Endodermal cell (in vitro differentiated cells): ENCODE measurements around the gene CAPN2. TPM values are rescaled to one million over a fixed set of nuclear protein-coding genes. Genes with fewer than 3 reads are reported as not detected.

Experiments used
- DNase-seq: peaks from one replicate; pipeline ENCODE4 v3.0.0-alpha.2; 2017
- H3K27ac ChIP-seq: 2 replicates; pipeline ENCODE4 v1.5.1; 2013; ENCODE audit warnings: mild to moderate bottlenecking, low read depth, low read length, moderate library complexity
- H3K27me3 ChIP-seq: 2 replicates; pipeline ENCODE4 v1.6.1; 2013; ENCODE audit warnings: mild to moderate bottlenecking, low read length, moderate library complexity; ENCODE audit not compliant: insufficient read depth, control insufficient read depth, poor library complexity, severe bottlenecking
- H3K36me3 ChIP-seq: 2 replicates; pipeline ENCODE4 v1.7.0; 2013; ENCODE audit warnings: mild to moderate bottlenecking, low read length, moderate library complexity; ENCODE audit not compliant: control insufficient read depth, insufficient read depth
- H3K4me1 ChIP-seq: one replicate; pipeline ENCODE4 v1.7.0; 2013; ENCODE audit warnings: low read length; ENCODE audit not compliant: control insufficient read depth, insufficient read depth
- H3K4me3 ChIP-seq: 2 replicates; pipeline ENCODE4 v1.5.1; 2013; ENCODE audit warnings: mild to moderate bottlenecking, low read length, moderate library complexity
- H3K9ac ChIP-seq: 2 replicates; pipeline ENCODE4 v1.6.1; 2013; ENCODE audit warnings: mild to moderate bottlenecking, low read length, moderate library complexity; ENCODE audit not compliant: poor library complexity, severe bottlenecking; ENCODE audit errors: extremely low read depth
- H3K9me3 ChIP-seq: 2 replicates; pipeline ENCODE4 v1.6.1; 2013; ENCODE audit warnings: mild to moderate bottlenecking, low read length, moderate library complexity; ENCODE audit not compliant: control insufficient read depth
- H3K27ac Mint-ChIP-seq: 2 replicates; pipeline ENCODE4 v1.8.0; 2020; ENCODE audit warnings: mixed read lengths
- H3K27me3 Mint-ChIP-seq: 2 replicates; pipeline ENCODE4 v1.8.0; 2021; ENCODE audit warnings: mild to moderate bottlenecking, mixed read lengths; ENCODE audit not compliant: insufficient read depth
- H3K36me3 Mint-ChIP-seq: 2 replicates; pipeline ENCODE4 v1.8.0; 2020; ENCODE audit warnings: low read depth, mixed read lengths
- H3K4me1 Mint-ChIP-seq: 2 replicates; pipeline ENCODE4 v1.8.0; 2020; ENCODE audit warnings: mixed read lengths
- H3K4me3 Mint-ChIP-seq: 2 replicates; pipeline ENCODE4 v1.8.0; 2020; ENCODE audit warnings: mild to moderate bottlenecking, moderate library complexity, mixed read lengths
- H3K9me3 Mint-ChIP-seq: 2 replicates; pipeline ENCODE4 v1.8.0; 2020; ENCODE audit warnings: mild to moderate bottlenecking, mixed read lengths
- WGBS, 2 experiments: methylation state at CpG; one replicate each; pipeline versions ENCODE4 v1.1.5 to v1.1.7; 2013; ENCODE audit warnings: missing lambda C conversion rate in 2 of 2, mixed read lengths in 1 of 2; ENCODE audit not compliant: insufficient coverage in 1 of 2, insufficient read length in 1 of 2; 5-methylcytosine and 5-hydroxymethylcytosine counted together
- total RNA-seq, 2 donors: library from RNA; stranded (reverse); fragmentation: NEBNext Ultra II Directional in 1 of 2; extraction: Animal tissue kit (Norgen Biotek cat#: 25700) in 1 of 2; gene quantifications; 2 replicates in 1 of 2; 3 replicates in 1 of 2; pipeline ENCODE4 v1.2.1, GENCODE V29; 2021
- TF ChIP-seq, protein P1 (sequence below): fragments of 200-600 bp; sonication (generic); conservative IDR thresholded peaks from 2 replicates; pipeline ENCODE4 v1.5.0; 2021; ENCODE audit warnings: antibody characterized with exemption, mild to moderate bottlenecking

Gene CAPN2
- total RNA-seq, 2 donors from 2014 or later, result 49.2 to 49.7 TPM

DNA sequence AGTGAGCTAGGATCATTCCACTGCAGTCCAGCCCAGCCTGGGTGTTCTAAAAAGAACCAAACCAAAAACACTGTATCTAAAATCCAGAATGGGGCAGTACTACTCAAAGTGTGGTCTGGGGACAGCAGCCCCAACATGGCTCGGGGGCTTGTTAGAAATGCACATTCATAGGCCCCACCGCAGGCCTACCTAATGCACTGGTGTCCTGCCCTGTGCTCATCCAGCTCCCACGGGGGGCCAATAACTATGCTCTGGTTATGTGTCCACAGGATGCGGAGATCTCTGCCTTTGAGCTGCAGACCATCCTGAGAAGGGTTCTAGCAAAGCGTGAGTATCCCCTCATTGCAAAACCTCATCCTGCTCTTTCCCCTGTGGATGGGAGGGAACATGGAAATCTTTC, 51.5 kb downstream of the CAPN2 start:
- Histone ChIP-seq H3K9me3 (peaks cover 3% of the 10 kb centered on the region), H3K27ac (no peak overlapping the region), H3K4me1 (no peaks in the 10 kb centered on the region), H3K27me3 (no peaks in the 10 kb centered on the region), H3K9ac (no peak overlapping the region), H3K36me3 (peaks cover 73% of the 10 kb centered on the region), H3K4me3 (no peak overlapping the region)
- Mint-ChIP-seq H3K4me1 (peaks cover 10% of the 10 kb centered on the region), H3K27ac (no peak overlapping the region), H3K36me3 (peaks cover 38% of the 10 kb centered on the region), H3K9me3 (peaks cover 3% of the 10 kb centered on the region), H3K4me3 (no peak overlapping the region), H3K27me3 (no peaks in the 10 kb centered on the region)
- WGBS, 2 experiments, result 87 to 93% methylated on average over 3 to 5 of the region's 5 CpGs
- TF ChIP-seq, protein P1, sequence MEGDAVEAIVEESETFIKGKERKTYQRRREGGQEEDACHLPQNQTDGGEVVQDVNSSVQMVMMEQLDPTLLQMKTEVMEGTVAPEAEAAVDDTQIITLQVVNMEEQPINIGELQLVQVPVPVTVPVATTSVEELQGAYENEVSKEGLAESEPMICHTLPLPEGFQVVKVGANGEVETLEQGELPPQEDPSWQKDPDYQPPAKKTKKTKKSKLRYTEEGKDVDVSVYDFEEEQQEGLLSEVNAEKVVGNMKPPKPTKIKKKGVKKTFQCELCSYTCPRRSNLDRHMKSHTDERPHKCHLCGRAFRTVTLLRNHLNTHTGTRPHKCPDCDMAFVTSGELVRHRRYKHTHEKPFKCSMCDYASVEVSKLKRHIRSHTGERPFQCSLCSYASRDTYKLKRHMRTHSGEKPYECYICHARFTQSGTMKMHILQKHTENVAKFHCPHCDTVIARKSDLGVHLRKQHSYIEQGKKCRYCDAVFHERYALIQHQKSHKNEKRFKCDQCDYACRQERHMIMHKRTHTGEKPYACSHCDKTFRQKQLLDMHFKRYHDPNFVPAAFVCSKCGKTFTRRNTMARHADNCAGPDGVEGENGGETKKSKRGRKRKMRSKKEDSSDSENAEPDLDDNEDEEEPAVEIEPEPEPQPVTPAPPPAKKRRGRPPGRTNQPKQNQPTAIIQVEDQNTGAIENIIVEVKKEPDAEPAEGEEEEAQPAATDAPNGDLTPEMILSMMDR, result no peak
- no peak for DNase-seq

DNA sequence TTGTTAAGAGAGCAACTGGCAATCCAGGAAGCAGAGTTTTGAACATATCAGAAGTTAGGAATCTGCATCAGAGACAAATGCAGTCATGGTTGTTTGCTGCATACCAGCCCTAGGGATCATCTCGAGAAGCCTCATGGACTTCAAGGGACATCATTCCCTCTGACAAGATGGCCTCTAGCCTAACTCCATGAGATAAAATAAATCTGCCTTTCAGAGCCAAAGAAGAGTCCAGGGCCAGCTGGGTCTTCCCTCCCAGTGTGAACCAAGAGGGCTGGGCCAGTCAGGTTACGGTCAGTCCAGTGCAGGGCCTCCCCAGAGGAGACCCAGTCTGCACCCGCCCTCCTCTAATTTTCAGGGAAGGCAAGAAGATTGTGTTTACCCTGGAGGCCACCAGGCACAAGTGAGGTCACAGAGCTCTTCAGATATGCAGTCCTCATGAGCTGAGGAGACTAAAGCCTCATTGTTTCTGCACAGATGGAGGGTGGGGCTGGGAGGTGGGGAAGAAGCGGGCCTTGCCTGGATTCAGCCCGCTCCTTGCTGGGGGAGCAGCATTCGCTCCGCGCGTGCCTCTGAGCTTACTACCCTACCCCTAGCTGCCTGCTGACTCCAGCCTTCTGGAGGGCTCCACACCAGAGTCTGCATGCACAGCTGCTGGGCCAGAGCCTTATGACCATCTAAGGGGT, 52.8 kb downstream of the CAPN2 start:
- Histone ChIP-seq H3K4me3 (no peak overlapping the region), H3K36me3 (peaks cover 73% of the 10 kb centered on the region), H3K9ac (peak overlapping the region; percentile 23), H3K27me3 (no peaks in the 10 kb centered on the region), H3K4me1 (no peaks in the 10 kb centered on the region), H3K27ac (peak overlapping the region; percentile 71), H3K9me3 (peaks cover 6% of the 10 kb centered on the region)
- Mint-ChIP-seq H3K9me3 (peaks cover 4% of the 10 kb centered on the region), H3K4me1 (peaks cover 10% of the 10 kb centered on the region), H3K36me3 (peaks cover 42% of the 10 kb centered on the region), H3K27ac (peak overlapping the region; percentile 46), H3K27me3 (no peaks in the 10 kb centered on the region), H3K4me3 (no peak overlapping the region)
- 78 to 94% methylated on average over 3 to 9 of the region's 9 CpGs for WGBS, 2 experiments
- TF ChIP-seq, protein P1, result no peak
- peak; percentile 60 for DNase-seq

GRCh38 chr1:223765719-223766340, 53.5 kb downstream of the CAPN2 start:
- H3K4me1 Mint-ChIP-seq, result peaks cover 10% of the 10 kb centered on the region
- TF ChIP-seq, protein P1, result no peak
- peaks cover 47% of the 10 kb centered on the region for H3K36me3 Mint-ChIP-seq
- peaks cover 73% of the 10 kb centered on the region for H3K36me3 ChIP-seq
- no peak overlapping the region for H3K9ac ChIP-seq
- H3K4me3 Mint-ChIP-seq, result no peak overlapping the region
- peaks cover 4% of the 10 kb centered on the region for H3K9me3 Mint-ChIP-seq
- H3K4me1 ChIP-seq, result no peaks in the 10 kb centered on the region
- H3K27ac Mint-ChIP-seq, result peak overlapping the region; percentile 46
- H3K4me3 ChIP-seq, result no peak overlapping the region
- WGBS, 2 experiments, result 88 to 94% methylated on average over 6 to 7 of the region's 7 CpGs
- H3K27me3 Mint-ChIP-seq, result no peaks in the 10 kb centered on the region
- no peaks in the 10 kb centered on the region for H3K27me3 ChIP-seq
- H3K9me3 ChIP-seq, result peaks cover 6% of the 10 kb centered on the region
- peak overlapping the region; percentile 71 for H3K27ac ChIP-seq
- no peak for DNase-seq
